ENCODE data around the gene MYBPC3.

MYBPC3 gene

DNA sequence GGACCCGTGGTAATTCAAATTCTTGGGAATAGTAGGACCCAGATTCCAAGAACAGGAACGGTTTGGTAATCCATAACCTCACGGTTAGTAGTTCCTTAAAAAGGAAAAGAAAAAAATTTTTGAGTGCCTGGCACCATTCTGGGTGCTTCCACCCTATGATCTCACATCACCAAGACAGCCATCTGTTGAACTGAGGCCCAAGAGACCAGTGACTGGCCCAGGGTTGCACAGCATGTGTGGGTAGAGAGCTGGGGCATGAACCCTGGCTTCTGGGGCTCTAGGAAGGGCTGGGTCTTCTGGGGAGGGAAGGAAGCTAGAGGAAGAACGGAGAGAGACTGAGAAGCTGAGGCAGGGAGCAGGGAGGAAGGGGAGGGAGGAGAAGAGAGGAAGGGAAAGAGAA, 30.6 kb upstream of the MYBPC3 start:
- no peak for DNase-seq

DNA sequence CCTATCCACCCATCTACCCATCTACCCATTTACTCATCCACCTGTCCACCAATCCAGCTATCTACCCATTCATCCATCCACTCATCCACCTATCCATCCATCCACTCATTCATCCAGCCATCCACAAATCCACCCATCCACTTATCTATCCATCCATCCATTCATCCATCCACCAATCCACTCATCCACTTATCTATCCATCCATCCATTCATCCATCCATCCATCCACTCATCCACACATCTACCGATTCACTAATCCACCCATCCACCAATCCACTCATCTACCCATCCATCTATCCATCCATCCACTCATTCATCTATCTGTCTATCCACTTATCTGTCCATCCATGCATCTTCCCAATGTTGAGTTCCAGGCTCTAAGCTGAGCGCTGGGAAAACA, 27.6 kb upstream of the MYBPC3 start:
- DNase-seq = no peak

DNA sequence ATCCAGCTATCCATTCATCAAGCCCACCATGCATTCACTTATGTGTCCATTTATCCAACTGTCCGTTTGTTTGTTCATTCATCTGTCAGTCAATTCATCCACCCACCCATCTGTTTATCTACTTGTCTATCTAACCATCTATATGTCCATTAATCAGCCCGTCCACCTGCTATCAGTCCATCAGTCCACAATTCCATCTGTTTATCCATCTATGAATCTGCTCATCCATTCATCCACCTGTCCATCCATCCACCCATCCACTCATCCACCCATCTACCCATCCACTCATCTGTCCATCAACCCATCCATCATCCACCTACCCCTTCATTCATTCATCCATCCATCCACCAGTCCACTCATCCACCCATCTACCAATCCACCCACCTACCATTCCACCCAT, 26.8 kb upstream of the MYBPC3 start:
- DNase-seq = no peak

DNA sequence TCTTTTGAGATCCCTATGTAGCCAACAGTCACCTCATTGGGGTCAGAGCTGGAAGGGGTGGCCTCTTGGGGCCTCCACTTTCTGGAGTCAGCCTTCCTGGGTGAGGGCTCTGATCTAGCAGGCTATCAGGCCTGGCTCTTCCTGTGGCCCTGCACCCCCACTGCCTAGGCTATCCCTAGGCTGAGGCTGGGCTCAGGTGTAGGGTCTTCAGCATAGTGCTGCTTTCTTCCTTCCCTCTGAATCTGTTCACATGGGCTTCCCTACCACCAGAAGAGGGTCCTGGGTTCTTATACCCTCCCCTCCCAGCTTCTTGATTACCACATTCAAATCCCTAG, 26.3 kb upstream of the MYBPC3 start:
- DNase-seq = no peak

DNA sequence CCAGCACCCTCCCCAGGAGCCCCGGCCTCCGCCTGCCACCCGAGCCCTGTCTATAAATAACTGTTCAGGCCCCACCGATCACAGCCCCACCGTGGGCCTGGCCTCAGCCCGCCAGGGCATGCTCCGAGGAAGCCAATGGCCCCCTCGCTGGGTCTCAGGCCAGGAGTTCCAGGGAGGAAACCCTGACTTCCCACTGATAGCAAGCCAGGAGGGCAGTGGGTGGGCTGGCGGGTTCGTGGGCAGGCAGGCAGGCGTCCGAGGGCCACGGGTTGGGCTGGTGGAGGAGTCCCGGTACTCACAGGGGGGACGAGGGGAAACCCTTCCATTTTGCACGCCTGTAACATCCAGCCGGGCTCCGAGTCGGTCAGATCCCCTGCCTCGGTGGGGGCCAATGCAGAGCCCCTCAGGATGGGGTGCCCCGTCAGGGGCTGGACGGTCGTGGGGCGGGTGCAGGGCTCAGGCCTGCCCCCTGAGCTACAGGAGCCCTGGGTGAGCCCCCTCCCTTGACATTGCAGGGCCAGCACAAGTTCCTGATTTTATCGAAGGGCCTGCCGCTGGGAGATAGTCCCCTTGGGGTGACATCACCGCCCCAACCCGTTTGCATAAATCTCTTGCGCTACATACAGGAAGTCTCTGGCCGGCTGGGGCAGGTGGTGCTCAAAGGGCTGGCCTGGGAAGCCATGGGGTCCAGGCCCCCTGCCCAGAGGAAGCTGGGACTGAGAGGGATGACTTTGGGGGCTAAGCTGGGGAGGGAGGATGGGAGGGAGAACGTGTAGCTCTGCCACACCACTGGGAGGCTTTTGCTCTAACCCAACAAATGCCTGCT, 25.7 kb upstream of the MYBPC3 start, which contains the start of gene SPI1:
Gene SPI1, minus strand, starts transcription at position 538 of the 826 bp plus-strand sequence. Its CDS starts 194 bp downstream, at position 344.
- no peak for DNase-seq

DNA sequence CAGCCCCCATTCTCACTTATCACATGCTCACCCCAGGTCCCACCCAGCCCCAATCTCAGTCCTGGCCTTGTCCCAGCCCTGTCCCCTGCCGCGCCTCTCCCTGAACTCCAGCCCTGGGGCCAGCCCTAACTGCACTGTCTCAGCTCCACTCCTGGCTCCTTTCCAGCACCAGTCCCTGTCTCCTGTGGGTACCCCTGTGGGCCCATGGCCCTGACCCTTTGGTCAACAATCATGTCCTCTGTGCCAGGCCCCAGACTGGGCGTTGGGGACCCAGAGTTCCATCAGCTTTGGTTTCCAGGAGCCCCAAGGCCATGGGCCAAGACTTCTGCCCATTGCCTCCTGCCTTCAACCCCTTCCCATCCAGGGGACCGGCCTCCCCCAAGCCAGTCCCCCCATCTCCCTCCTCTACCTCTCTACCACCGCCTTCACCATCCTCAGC, 25.1 kb upstream of the MYBPC3 start:
- DNase-seq = no peak

DNA sequence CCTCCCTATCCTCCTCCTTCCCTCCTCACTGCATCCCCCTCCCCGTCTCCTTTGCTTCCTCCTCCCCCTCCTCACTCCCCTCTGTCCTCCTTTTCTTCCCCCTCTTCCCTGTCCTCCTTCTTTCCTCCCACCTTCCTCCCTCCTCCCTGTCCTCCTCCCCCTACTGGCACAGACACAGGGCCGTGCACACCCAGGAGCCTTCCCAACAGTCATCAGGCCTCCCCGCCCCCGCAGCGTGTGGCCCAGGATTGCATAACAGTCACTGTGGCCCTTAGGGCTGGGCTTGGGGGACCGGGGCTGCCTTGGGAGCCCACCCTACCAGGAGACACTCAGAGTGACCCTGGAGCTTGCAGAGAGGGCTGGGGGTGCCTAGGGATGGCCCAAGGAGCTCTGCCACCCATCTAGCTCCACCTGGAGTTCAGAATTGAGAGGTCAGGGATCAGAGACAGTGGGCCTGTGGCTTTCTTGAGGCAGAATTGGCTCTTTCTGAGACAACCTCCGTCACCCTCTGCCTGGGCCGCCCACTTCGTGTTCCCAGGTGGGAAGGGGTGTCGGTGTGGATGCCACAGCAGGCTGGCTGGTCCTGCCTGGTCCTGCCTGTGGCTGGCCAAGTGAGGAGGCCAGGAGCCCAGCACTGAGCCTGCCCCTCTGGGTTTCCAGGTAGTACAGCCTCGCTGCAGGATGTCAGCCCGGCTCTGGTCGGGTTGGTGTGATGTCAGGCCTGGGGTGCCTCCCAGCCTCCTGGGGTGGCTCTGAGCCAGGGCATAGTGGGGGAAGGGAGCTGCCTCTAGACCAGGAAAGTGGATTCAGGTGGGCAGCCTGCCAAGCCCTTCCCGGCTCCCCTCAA, 24.2 kb upstream of the MYBPC3 start:
- DNase-seq = no peak

DNA sequence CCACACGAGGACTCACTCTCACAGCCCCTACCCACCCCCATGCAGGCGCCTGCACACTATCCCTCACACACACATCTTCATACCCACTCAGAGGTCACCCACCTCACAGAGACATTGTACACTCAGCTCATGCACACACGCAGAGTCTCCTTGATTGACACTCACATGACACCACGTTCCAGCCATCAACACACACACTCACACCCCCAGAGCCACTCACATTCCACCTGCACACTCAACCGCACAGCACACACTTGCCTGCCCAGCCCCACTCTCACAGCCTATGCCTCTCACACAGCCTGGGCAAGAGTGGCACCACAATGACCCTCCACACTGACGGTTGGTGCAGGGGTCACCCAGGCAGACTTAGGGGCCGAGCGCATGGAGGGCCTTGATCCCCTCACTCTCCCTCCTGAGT, 23.6 kb upstream of the MYBPC3 start:
- DNase-seq = no peak

DNA sequence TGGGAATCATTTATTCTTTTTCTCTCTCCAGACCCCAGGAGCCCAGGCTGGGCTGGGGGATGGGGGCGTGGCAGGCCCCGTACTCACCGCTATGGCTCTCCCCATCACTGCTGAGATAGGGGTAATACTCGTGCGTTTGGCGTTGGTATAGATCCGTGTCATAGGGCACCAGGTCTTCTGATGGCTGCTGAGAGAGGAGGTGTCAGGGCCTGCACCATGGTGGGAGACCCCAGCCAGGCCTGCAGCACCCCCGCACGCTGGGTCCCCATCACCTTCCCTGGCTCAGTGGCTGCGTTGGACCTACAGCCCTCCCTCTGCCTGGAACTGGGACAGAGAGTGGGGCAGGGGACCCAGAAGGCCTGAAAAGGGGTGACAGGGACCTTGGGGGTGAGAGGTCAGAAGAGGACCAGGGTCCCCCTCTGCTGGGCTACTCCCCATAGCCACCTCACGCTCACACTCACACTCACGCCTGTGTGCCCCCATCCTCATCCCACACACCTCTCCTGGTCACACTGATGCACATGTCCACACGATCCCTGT, 23.1 kb upstream of the MYBPC3 start:
- DNase-seq = no peak

DNA sequence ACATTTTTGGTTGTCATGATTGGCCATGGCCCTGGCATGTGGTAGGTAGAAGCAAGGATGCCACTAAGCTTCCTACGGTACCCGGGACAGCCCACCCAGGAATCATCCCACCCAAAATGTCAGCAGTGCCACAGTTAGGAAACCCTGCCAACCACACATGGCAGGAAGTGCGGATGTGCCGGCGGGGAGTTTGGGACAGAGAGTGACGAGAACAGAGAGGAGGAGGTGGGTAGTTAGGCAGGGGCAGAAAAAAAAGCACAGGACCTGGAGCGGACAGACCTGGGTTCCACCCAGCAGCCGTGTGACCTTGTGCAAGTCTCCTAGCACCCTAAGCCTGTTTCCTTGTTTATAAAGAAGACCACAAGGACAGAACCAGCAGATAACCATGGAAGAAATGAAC, 22.5 kb upstream of the MYBPC3 start:
- DNase-seq = no peak

DNA sequence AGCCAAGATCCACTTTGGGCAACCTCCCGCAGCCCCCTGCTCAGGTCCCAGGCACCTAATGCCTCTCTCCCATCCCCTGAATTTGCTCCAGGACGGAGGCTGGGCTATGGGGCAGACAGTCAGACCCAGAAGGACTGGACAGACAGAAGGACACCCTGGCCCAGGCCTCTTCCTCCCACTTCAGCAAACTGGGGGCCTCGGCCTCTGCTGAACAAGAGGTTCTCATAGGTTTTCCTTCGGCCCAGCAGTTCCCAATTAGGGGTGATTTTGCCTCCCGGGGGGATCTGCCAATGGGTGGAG, 22.2 kb upstream of the MYBPC3 start:
- no peak for DNase-seq

DNA sequence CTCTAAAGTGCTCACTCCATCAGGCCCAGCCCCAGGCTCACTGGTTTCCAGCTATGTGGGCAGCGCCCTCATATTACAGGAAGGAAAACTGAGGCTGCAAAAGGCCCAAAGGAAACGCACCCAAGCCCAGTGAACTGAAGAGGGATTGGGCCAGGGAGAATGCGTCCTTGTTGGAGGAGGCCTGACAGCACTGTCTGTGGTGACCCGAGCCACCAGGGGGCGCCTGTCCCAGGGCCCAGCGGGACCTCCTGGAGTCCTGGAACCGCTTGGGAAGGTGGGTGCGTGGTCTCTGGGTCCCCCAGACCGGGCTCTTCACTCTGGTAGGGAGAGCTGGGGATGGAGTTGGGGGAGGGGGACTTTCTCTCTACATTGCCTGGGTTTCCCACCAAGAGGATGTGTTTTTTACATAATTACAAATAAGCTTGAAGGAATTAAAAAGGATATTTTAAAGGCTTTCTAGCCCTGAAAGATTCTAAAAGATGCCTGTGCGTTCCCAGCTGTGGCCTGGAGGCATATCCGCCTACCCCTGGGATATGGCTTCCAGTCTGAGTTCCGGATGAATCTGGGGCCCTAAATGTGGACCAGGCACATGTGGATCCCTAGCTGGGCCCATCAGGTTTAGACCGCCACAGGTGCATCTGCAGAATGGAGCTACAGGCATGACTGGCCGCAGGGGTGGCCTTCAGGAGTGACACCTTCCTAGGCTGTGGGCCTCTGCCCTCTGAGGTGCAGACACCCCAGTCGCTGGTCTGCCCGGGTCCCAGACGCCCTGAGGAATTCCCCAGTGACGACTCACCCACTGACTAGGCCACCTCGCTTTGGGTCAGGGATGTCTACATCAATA, 21.6 kb upstream of the MYBPC3 start:
- DNase-seq = peak; percentile 44

DNA sequence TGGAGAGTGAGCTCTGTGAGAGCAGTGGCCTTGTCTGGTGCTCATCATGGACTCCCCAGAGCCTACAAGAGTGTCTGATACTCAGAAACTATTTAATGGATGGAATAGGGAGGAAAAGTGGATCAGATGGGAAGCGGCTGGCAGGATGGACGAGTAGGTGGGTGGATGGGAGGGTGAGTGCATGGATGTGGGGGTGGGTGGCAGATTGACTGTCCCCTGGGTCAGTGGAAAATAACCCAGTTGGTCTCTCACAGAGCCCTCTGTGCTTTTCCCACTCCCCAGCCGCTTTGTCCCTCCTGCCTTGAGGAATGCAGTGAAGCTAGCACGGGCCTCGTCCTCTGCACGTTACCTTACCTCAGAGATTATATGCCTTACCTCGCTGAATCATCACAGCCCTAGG, 19.9 kb upstream of the MYBPC3 start:
- DNase-seq = no peak

DNA sequence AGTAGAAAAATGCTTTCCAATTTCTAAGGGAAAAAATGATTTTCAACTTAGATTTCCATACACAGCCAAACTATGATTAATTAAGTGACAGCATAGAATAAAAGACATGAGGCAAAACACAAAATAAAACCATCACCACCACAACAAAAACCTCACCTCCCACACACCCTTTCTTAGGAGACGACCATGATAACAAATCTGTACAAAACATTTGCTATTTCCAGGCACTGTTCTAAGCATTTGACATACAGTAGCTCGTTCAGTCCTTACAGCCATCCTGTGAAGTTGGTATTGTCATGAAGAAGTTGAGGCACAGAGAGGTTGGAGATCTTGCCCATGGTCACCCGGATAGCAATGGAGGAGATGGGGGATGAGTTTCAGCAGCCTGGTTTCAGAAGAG, 17.2 kb upstream of the MYBPC3 start:
- DNase-seq = no peak

DNA sequence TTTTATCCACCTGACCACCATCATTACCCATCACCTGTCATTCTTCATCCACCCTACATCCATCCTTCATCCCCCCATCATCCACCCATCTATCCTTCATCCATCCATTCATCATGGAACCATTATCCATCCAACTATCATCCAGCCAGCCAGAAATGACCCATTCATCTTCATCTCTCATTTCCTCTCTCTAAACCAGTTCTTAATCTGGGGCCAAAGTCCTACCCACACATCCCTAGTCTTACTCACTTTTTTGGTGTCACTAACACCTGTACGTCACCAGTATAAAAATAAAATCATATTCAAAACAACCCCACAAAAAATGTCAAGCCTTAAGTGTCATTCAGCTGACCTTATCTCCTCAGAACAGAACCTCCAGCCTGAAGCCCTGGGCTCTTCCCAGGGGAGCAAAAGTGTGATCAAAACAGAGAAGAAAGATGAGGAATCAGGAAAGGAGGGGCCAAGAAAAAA, 13.6 kb upstream of the MYBPC3 start:
- DNase-seq = no peak

DNA sequence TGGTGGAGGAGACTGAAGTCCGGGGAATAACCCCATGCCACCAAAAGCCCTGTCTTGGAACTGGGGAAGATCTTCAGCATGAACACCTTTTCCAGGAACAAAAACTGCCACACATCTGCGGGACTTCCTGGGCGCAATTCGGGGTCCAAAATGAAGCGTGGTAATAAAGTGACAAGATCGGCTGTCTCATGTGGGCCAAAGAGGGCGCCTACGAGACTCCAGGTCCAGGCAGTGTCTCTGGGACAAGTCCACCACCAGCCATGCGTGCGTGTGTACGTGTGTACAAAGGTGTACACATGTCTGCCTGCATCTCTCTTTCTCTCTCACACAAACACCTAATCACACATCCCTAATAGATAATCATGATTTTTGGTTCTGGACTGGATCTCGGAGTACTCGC, 8.9 kb upstream of the MYBPC3 start:
- no peak for DNase-seq

DNA sequence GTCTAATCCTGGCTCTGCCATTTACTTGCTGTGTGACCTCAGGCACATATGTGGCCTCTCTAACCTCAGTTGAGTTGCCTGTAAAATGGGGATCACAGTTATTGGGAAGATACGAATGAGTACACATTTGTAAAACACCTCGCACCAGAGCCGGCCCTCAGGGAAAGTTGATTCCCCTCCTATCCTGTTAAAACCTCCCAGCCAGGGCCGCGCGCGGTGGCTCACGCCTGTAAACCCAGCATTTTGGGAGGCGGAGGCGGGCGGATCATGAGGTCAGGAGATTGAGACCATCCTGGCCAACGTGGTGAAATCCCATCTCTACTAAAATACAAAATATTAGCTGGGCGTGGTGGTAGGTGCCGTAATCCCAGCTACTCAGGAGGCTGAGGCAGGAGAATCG, 7.8 kb upstream of the MYBPC3 start:
- DNase-seq = no peak

DNA sequence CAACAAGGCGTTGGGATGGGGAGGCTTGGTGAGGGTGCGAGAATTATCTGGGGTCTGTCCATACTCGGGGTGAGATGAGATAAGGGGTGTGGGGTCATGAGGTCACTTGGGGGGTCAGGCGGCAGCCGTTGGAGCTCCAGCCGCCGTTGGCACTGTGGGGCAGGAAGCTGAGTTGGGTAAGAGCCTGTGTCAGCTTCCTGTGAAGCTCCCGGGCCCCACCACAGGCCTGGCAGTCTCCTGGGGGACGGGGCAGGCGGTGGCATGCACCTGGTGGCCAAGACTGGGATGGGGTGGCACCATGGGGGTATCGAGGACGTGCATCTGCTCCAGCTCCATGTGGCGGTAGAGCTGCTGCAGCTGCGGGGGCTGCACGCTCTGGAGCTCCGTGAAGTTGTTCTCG, 7.1 kb upstream of the MYBPC3 start:
- no peak for DNase-seq

DNA sequence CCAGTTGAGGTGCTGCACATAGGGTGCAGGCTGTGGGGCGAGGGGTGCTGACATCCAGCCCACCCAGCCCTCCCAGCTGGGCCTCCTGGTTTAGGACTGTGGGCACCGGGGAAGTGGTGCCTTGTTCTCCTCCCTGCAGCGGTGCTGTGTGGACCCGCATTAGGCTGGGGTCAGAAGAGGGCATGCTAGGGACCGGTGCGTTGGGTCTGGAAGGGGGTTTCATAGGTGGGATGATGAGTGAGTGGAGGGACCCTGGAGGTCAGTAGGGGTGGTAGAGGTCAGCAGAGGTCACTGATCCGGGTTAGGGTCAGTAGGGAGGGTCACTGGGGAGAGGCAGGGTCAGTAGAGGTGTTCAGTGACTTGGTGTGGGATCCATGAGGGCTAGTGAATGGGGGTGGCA, 6.7 kb upstream of the MYBPC3 start:
- DNase-seq = no peak

DNA sequence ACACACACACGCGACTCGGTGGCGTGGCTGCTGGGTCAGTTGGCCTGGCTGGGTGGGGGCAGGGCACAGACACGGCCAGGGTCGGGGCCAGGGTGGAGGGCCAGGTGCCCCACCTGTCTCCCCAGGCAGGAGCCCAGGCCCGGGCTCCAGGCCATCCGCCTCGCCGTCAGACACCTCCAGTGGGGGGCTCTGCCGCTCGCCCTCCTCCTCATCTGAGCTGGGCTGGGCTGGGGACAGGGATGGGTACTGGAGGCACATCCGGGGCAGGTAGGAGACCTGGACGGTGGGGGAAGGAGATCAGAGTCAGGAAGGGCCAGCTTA, 6.2 kb upstream of the MYBPC3 start:
- no peak for DNase-seq

DNA sequence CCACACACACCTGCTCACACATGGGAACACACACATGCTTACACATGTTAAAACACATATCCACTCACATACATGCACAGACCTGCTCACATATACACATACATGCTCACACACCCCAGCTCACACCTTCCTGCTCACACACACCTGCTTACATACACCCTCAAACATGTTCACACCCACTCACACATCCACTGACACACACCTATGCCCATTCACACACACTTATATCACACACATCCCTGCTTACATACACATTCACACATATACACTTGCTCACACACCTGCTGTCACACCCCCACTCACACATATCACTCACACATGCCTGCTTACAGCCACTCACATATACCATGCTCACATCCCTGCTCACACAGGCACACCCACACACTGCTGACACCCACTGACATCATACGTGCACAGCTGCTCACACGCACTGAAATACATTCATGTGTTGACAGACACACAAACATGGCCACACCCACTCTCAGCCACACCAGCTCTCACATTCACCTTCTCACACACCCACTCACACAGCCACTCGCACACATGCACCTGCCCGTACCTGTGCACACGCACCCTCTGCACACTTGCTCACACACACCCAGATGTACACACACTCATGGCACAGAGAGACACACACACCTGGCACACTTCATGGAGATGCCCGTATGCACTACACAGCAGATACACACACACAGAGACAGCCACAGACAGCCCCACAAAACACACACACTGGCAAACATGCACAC, 5.7 kb upstream of the MYBPC3 start:
- DNase-seq = no peak

DNA sequence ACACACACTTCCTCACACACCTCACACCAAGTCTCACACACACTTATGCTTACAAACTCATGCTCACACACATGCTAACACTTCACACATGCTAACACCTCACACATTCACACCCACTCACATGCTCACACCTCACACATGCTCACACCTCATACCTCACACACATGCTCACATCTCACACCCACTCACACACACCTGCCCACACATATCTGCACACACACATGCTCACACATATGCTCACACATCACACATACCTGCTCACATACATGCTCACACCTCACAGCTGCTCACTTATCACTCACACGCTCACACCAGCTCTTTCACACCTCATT, 4.5 kb upstream of the MYBPC3 start:
- DNase-seq = no peak

Measured in DMS79 treated with DMSO at 0.1 percent for 48 hours (cell line).